Measurements from ENCODE around the gene SEC16A.
"Not testable (repeated sequence)": the region's sequence is repeated elsewhere in the genome, so short reads cannot be mapped to it uniquely, and the experiment has no call there.

Gene SEC16A

DNA sequence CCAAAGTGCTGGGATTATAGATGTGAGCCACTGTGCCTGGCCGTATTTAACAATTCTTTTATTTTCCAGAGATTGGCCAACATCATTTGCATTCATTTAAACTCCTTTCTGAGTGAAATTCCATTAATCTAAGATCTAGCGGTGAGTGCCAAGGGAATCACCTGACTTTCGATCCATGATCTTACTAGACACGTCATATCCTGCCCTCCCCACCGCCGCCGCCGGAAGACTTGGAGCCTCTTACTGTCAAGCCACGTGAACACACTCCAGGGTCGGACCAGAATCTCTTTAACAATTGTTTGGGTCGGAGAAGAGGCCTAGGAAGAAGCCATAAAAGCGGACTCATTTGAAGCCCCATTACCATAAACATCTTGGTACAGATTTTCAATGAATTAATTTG, 56.1 kb downstream of the SEC16A start:
- TF ChIP-seq, protein P1, sequence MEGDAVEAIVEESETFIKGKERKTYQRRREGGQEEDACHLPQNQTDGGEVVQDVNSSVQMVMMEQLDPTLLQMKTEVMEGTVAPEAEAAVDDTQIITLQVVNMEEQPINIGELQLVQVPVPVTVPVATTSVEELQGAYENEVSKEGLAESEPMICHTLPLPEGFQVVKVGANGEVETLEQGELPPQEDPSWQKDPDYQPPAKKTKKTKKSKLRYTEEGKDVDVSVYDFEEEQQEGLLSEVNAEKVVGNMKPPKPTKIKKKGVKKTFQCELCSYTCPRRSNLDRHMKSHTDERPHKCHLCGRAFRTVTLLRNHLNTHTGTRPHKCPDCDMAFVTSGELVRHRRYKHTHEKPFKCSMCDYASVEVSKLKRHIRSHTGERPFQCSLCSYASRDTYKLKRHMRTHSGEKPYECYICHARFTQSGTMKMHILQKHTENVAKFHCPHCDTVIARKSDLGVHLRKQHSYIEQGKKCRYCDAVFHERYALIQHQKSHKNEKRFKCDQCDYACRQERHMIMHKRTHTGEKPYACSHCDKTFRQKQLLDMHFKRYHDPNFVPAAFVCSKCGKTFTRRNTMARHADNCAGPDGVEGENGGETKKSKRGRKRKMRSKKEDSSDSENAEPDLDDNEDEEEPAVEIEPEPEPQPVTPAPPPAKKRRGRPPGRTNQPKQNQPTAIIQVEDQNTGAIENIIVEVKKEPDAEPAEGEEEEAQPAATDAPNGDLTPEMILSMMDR (IDR thresholded peaks at IDR 0.05; ENCODE audit: extremely low read depth, missing control alignments): no peak

DNA sequence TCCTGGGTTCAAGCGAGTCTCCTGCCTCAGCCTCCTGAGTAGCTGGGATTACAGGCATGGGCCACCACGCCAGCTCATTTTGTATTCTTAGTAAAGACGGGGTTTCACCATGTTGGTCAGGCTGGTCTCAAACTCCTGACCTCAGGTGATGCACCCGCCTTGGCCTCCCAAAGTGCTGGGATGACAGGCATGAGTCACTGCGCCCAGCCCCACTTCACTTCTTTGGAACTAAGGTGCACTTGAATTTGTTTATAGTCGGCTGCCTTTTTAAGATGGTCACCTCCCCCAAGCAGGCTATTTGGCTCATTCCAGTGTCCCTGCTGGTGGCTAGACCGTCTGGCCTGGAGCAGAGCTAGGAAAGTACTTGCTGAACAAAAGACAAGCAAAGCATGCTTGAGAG, 57.5 kb downstream of the SEC16A start:
- not testable (repeated sequence) for DNase-seq (ENCODE audit: low spot score)

More for the DNA sequence above, 56.1 kb downstream of the SEC16A start:
- no peak for DNase-seq (ENCODE audit: low spot score)

DNA sequence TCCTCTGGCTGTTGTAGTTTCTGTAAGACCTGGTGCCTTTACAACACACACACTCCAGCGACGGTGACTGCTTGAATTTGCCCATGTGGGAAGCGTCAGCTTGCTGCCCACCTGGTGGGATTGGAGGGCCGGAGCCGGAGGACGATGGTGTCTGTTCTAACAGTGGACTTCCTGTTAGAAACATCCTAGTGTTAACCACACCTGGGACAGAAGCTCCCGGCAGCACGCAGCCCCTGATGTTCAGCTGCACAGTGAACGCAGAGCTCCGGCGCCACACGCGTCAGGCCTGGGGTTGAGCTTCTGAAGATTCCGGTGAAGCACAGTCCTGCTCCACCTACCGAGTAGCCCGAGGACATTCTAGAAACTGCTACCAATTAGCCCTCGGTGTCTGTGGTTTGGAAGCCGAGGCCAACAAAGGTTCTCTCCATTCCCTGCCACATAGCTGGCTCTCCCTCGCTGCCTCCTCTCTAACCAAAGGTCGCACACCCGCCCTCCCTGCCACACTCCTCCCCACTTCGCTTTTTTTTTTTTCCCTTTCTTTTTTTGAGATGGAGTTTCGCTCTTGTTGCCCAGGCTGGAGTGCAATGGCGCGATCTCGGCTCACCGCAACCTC, 58.0 kb downstream of the SEC16A start:
- no peak for DNase-seq (ENCODE audit: low spot score)
- TF ChIP-seq, protein P1 (IDR thresholded peaks at IDR 0.05; ENCODE audit: extremely low read depth, missing control alignments): no peak

DNA sequence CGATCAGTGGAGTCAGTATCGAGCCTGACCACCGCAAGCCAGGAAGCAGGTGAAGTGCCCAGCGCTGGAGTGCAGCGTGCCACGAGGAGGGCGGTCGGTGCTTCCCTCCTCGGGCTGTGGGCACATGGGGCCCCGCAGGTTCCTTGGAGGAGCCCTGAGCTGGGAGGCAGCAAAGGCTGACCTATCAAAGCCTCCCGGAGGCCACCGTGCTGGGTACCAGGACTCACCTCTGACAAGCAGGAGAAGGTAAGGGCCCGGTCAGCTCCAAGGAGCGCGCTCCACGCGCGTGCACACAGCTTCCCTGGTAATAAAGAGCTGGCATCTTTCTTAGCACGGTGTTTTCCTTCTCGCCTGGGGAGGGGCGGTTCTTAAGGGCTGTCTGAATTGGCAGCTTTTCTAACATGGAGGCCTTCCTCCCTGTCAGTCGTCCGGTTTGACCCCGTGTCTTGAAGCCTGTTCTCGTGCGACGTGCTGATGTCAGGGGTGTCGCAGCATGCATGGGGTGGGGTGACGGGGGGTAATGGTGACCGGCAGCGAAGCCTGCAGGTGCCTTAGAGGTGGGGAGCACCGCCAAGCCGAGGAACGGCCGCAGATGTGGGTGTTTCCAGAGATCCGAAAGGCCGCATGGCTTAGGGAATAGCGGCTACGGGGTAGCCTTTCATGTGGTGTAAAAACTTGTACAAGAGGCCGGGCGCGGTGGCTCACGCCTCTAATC, 59.3 kb downstream of the SEC16A start:
- no peak for DNase-seq (ENCODE audit: low spot score)
- TF ChIP-seq, protein P1 (IDR thresholded peaks at IDR 0.05; ENCODE audit: extremely low read depth, missing control alignments): no peak

DNA sequence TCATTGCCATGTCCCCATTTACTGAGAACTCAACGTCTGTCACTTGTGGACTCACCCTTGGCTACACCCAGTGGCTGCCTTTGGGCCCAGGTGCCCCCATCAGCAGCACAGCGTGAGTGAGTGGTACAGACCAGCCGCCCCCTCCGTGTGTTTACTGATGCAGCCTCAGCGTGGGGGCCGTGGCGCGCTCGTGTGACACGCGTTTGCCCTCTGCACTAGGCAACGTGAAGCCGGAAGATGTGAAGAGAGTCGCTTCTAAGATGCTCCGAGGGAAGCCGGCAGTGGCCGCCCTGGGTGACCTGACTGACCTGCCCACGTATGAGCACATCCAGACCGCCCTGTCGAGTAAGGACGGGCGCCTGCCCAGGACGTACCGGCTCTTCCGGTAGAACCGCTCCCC, 60.0 kb downstream of the SEC16A start:
- no peak for DNase-seq (ENCODE audit: low spot score)
- TF ChIP-seq, protein P1 (IDR thresholded peaks at IDR 0.05; ENCODE audit: extremely low read depth, missing control alignments): no peak

DNA sequence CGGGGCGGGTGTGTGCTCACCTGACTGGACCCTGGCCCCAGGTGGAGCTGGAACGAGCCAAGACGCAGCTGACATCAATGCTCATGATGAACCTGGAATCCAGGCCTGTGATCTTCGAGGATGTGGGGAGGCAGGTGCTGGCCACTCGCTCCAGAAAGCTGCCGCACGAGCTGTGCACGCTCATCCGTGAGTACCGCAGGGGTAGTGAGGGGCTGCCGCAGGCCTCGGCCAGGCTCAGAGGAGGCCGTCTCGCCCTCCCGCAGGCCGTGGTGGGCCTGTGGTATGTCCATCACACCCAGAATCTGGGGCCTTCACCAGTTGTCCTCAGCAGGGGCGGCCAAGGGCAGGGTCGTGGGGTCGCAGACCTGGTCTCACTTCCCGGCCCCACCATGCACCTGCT, 61.0 kb downstream of the SEC16A start:
- TF ChIP-seq, protein P1 (IDR thresholded peaks at IDR 0.05; ENCODE audit: extremely low read depth, missing control alignments): no peak
- DNase-seq (ENCODE audit: low spot score): no peak

DNA sequence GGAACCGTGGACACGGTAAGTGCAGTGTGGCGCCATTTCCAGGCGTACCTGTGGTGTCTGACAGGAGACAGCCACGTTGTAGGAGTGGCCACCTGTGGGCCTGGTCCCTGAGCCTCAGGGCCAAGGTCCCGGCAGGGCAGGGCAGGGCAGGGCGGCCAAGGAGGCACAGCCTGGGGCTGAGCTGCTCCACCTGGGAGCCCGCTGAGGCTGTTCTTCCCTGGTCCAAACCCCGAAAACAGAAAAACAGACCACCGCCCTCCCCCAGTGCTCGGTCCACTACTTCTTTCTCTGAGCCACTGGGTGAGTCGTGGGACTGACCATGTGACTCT, 63.8 kb downstream of the SEC16A start:
- DNase-seq (ENCODE audit: low spot score): no peak
- TF ChIP-seq, protein P1 (IDR thresholded peaks at IDR 0.05; ENCODE audit: extremely low read depth, missing control alignments): no peak

Measured in GM20000 (cell line).